ENCODE measurements around the gene TRIM65. TPM values are rescaled to one million over a fixed set of nuclear protein-coding genes. Genes with fewer than 3 reads are reported as not detected.

The TRIM65 gene
- total and polyA plus RNA-seq, 2 of the 13 experiments (the other 11 are each of a cell fraction or from before 2014, with no cell fraction given): 10.3 to 22.4 TPM

DNA sequence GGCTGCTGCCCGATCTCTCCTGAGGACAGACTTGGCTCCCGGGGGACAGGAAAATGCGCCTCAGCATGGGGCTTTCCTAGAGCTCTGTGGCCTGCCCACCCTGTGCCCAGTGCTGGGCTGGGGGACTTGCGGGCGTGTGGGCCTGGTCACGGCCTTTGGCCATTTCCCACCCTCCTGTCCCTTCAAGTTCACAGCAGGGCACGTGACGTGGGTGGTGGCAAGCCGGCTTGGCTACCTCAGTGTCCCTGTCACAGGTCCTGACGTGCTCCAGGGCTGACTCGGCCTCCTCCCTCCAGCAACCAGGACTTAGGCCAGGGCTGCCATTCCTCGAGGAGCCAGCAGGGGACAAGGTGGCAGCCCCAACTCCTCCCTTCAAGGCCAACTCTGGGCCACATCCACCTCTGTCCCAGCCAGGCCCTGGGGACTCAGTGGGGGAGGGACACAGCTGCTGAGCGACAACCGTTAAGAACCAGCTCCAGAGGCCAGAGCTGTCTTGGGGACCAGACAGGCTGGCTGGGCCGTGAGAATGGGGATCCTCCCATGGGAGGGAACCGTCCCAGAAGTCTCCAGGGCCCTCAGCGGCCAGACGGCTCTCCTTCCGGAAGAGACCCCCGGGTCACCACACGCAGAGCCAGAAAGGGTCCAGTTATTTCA, 51.6 kb downstream of the TRIM65 start (continued):
- TF ChIP-seq, protein P1, sequence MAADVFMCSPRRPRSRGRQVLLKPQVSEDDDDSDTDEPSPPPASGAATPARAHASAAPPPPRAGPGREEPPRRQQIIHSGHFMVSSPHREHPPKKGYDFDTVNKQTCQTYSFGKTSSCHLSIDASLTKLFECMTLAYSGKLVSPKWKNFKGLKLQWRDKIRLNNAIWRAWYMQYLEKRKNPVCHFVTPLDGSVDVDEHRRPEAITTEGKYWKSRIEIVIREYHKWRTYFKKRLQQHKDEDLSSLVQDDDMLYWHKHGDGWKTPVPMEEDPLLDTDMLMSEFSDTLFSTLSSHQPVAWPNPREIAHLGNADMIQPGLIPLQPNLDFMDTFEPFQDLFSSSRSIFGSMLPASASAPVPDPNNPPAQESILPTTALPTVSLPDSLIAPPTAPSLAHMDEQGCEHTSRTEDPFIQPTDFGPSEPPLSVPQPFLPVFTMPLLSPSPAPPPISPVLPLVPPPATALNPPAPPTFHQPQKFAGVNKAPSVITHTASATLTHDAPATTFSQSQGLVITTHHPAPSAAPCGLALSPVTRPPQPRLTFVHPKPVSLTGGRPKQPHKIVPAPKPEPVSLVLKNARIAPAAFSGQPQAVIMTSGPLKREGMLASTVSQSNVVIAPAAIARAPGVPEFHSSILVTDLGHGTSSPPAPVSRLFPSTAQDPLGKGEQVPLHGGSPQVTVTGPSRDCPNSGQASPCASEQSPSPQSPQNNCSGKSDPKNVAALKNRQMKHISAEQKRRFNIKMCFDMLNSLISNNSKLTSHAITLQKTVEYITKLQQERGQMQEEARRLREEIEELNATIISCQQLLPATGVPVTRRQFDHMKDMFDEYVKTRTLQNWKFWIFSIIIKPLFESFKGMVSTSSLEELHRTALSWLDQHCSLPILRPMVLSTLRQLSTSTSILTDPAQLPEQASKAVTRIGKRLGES (CRISPR knock-in tag; IDR thresholded peaks at IDR 0.05; ENCODE audit: borderline replicate concordance): no peak
- TF ChIP-seq REPIN1 (CRISPR knock-in tag; IDR thresholded peaks at IDR 0.05; ENCODE audit: borderline replicate concordance, low read depth) (peak; percentile 85), JUND (CRISPR knock-in tag; IDR thresholded peaks at IDR 0.05) (0 out of 2 replicates have a peak, but pooled peaks have one; percentile 7), HNF4G (IDR thresholded peaks at IDR 0.05; ENCODE audit: borderline replicate concordance, low read depth, low read length) (no peak), HNF4G (CRISPR knock-in tag; IDR thresholded peaks at IDR 0.05; ENCODE audit: borderline replicate concordance, low read depth) (0 out of 2 replicates have a peak, but pooled peaks have one; percentile 32), ZNF180 (CRISPR knock-in tag; IDR thresholded peaks at IDR 0.05; ENCODE audit: borderline replicate concordance, low read depth) (no peak), POLR2AphosphoS5 (IDR thresholded peaks at IDR 0.05; ENCODE audit: low read depth, low read length) (peak; percentile 59), U2AF2 (IDR thresholded peaks at IDR 0.05; ENCODE audit: low read depth, low read length) (no peak), ZC3H4 (CRISPR knock-in tag; IDR thresholded peaks at IDR 0.05; ENCODE audit: borderline replicate concordance) (peak; percentile 38; the same call in 1 of the 2 replicates), ZNF207 (IDR thresholded peaks at IDR 0.05; ENCODE audit: borderline replicate concordance) (no peak), ZNF749 (CRISPR knock-in tag; IDR thresholded peaks at IDR 0.05; ENCODE audit: borderline replicate concordance) (no peak), ZC3H13 (CRISPR knock-in tag; IDR thresholded peaks at IDR 0.05) (peak; percentile 80; the same call in 1 of the 2 replicates), FLYWCH1 (CRISPR knock-in tag; IDR thresholded peaks at IDR 0.05) (no peak), ATRX (CRISPR knock-in tag; IDR thresholded peaks at IDR 0.05; ENCODE audit: borderline replicate concordance) (no peak)
- TF ChIP-seq, protein P2, sequence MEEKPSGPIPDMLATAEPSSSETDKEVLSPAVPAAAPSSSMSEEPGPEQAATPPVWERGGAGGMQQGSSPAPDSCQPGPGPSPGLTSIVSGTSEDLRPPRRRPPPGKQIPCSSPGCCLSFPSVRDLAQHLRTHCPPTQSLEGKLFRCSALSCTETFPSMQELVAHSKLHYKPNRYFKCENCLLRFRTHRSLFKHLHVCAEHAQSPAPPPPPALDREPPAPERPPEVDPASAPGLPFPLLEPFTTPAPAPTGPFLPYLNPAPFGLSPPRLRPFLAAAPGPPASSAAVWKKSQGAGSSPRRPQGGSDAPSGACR (CRISPR knock-in tag; IDR thresholded peaks at IDR 0.05): peak; percentile 85
- TF ChIP-seq, protein P3, sequence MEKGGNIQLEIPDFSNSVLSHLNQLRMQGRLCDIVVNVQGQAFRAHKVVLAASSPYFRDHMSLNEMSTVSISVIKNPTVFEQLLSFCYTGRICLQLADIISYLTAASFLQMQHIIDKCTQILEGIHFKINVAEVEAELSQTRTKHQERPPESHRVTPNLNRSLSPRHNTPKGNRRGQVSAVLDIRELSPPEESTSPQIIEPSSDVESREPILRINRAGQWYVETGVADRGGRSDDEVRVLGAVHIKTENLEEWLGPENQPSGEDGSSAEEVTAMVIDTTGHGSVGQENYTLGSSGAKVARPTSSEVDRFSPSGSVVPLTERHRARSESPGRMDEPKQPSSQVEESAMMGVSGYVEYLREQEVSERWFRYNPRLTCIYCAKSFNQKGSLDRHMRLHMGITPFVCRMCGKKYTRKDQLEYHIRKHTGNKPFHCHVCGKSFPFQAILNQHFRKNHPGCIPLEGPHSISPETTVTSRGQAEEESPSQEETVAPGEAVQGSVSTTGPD (CRISPR knock-in tag; IDR thresholded peaks at IDR 0.05): no peak
- TF ChIP-seq, protein P4, sequence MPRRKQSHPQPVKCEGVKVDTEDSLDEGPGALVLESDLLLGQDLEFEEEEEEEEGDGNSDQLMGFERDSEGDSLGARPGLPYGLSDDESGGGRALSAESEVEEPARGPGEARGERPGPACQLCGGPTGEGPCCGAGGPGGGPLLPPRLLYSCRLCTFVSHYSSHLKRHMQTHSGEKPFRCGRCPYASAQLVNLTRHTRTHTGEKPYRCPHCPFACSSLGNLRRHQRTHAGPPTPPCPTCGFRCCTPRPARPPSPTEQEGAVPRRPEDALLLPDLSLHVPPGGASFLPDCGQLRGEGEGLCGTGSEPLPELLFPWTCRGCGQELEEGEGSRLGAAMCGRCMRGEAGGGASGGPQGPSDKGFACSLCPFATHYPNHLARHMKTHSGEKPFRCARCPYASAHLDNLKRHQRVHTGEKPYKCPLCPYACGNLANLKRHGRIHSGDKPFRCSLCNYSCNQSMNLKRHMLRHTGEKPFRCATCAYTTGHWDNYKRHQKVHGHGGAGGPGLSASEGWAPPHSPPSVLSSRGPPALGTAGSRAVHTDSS (CRISPR knock-in tag; conservative IDR thresholded peaks at IDR 0.05): no peak
- TF ChIP-seq, protein P5, sequence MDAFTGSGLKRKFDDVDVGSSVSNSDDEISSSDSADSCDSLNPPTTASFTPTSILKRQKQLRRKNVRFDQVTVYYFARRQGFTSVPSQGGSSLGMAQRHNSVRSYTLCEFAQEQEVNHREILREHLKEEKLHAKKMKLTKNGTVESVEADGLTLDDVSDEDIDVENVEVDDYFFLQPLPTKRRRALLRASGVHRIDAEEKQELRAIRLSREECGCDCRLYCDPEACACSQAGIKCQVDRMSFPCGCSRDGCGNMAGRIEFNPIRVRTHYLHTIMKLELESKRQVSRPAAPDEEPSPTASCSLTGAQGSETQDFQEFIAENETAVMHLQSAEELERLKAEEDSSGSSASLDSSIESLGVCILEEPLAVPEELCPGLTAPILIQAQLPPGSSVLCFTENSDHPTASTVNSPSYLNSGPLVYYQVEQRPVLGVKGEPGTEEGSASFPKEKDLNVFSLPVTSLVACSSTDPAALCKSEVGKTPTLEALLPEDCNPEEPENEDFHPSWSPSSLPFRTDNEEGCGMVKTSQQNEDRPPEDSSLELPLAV (CRISPR knock-in tag; conservative IDR thresholded peaks at IDR 0.05; ENCODE audit: low read depth): no peak
- TF ChIP-seq, protein P6, sequence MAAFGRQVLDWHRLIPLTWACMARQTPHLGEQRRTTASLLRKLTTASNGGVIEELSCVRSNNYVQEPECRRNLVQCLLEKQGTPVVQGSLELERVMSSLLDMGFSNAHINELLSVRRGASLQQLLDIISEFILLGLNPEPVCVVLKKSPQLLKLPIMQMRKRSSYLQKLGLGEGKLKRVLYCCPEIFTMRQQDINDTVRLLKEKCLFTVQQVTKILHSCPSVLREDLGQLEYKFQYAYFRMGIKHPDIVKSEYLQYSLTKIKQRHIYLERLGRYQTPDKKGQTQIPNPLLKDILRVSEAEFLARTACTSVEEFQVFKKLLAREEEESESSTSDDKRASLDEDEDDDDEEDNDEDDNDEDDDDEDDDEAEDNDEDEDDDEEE (CRISPR knock-in tag; IDR thresholded peaks at IDR 0.05): 0 out of 2 replicates have a peak, but pooled peaks have one; percentile 12

Measured in HepG2 (cell line).